H1 (cell line): ENCODE measurements around the gene ENPP5. TPM values are rescaled to one million over a fixed set of nuclear protein-coding genes. Genes with fewer than 3 reads are reported as not detected.

Experiments used
- RAD21 ChIP-seq, 2 experiments: IDR thresholded peaks in 1 of 2; conservative IDR thresholded peaks in 1 of 2; 2 replicates each; pipeline ENCODE4 v1.6.1; 2011; ENCODE audit warnings: low read depth in 2 of 2, low read length in 2 of 2, improper control_type of control experiment in 1 of 2, inconsistent platforms in 1 of 2, mild to moderate bottlenecking in 1 of 2, moderate library complexity in 1 of 2
- polyA plus RNA-seq, 7 experiments: library from polyadenylated mRNA; depleted of rRNA in 3 of 7; stranded (reverse) in 5 of 7; unstranded in 2 of 7; fragments of >200 nt in 5 of 7; fragments of 200-250 nt in 2 of 7; gene quantifications; 1 replicate in 5 of 7; 2 replicates in 1 of 7; 4 replicates in 1 of 7; pipeline versions ENCODE4 v1.2.1 to v1.2.3, GENCODE V29; 2011 to 2013; ENCODE audit warnings: missing spikeins in 2 of 7, mixed read lengths in 2 of 7
- total RNA-seq: library from RNA; stranded (reverse); fragmentation: NEBNext Ultra II Directional; extraction: Animal tissue kit (Norgen Biotek cat#: 25700); gene quantifications from 2 replicates; pipeline ENCODE4 v1.2.1, GENCODE V29; 2021
- TF ChIP-seq, protein P1 (sequence below), 3 experiments: IDR thresholded peaks; 1 replicate in 2 of 3; 2 replicates in 1 of 3; pipeline versions ENCODE4 v1.5.1 to v1.6.1; 2011; ENCODE audit warnings: low read length in 3 of 3, mild to moderate bottlenecking in 3 of 3, inconsistent platforms in 2 of 3, low read depth in 1 of 3, moderate library complexity in 1 of 3; ENCODE audit not compliant: insufficient read depth in 1 of 3; ENCODE audit errors: control extremely low read depth in 1 of 3

Gene ENPP5
- total and polyA plus RNA-seq, 2 of the 8 experiments (the other 6 are each of a cell fraction or from before 2014, with no cell fraction given) = 5.1 to 7.6 TPM

DNA sequence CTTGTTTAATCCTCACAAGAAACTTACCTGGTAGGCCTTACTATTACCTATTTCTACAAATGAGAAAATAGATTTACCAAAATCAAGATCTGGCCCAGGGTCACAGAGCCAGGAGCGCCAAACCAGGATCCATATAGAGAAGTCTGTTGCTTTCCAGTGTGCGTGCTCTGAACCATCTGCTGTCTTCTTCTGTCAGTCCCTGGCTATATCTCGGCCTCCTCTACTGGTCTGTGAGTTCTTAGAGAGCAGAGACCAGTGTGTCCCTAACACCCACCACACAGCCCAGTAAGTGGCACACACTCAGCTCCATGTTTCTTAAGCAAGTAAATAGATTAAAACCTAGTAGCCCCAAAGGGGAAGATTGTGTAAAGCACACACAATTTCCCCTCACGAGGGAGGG is 18.9 kb upstream of the ENPP5 start (continued):
- TF ChIP-seq, protein P1, sequence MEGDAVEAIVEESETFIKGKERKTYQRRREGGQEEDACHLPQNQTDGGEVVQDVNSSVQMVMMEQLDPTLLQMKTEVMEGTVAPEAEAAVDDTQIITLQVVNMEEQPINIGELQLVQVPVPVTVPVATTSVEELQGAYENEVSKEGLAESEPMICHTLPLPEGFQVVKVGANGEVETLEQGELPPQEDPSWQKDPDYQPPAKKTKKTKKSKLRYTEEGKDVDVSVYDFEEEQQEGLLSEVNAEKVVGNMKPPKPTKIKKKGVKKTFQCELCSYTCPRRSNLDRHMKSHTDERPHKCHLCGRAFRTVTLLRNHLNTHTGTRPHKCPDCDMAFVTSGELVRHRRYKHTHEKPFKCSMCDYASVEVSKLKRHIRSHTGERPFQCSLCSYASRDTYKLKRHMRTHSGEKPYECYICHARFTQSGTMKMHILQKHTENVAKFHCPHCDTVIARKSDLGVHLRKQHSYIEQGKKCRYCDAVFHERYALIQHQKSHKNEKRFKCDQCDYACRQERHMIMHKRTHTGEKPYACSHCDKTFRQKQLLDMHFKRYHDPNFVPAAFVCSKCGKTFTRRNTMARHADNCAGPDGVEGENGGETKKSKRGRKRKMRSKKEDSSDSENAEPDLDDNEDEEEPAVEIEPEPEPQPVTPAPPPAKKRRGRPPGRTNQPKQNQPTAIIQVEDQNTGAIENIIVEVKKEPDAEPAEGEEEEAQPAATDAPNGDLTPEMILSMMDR (IDR thresholded peaks at IDR 0.05; ENCODE audit: control extremely low read depth in 1 of 3, insufficient read depth in 1 of 3, low read depth in 1 of 3, low read length in 3 of 3) = no peak
- no peak for TF ChIP-seq RAD21 (IDR thresholded peaks at IDR 0.05 in 1 of 2, conservative IDR thresholded peaks at IDR 0.05 in 1 of 2; ENCODE audit: low read depth in 2 of 2, low read length in 2 of 2)
